ENCODE results near the gene CDH6. TPM values are rescaled to one million over a fixed set of nuclear protein-coding genes. Genes with fewer than 3 reads are reported as not detected.

The CDH6 gene
- total and polyA plus RNA-seq, 2 of the 13 experiments (the other 11 are each of a cell fraction or from before 2014, with no cell fraction given) = not detected

- TF ChIP-seq ZNF713 (CRISPR knock-in tag; IDR thresholded peaks at IDR 0.05) = no peak
- no peak for TF ChIP-seq MBNL3 (CRISPR knock-in tag; conservative IDR thresholded peaks at IDR 0.05)
- TF ChIP-seq ZNF24 (IDR thresholded peaks at IDR 0.05) = no peak
- no peak for TF ChIP-seq ZNF891 (CRISPR knock-in tag; IDR thresholded peaks at IDR 0.05)
- no peak for TF ChIP-seq ZNF710 (CRISPR knock-in tag; IDR thresholded peaks at IDR 0.05; ENCODE audit: borderline replicate concordance)
- no peak for TF ChIP-seq ZFYVE20 (CRISPR knock-in tag; IDR thresholded peaks at IDR 0.05; ENCODE audit: borderline replicate concordance, low read depth)
- TF ChIP-seq NONO (IDR thresholded peaks at IDR 0.05) = no peak
- TF ChIP-seq NONO (CRISPR knock-in tag; conservative IDR thresholded peaks at IDR 0.05) = no peak
- TF ChIP-seq SRSF4 (IDR thresholded peaks at IDR 0.05; ENCODE audit: low read depth, low read length, poor library complexity, severe bottlenecking) = no peak
- TF ChIP-seq ARNT (IDR thresholded peaks at IDR 0.05) = no peak
- TF ChIP-seq, protein P1, sequence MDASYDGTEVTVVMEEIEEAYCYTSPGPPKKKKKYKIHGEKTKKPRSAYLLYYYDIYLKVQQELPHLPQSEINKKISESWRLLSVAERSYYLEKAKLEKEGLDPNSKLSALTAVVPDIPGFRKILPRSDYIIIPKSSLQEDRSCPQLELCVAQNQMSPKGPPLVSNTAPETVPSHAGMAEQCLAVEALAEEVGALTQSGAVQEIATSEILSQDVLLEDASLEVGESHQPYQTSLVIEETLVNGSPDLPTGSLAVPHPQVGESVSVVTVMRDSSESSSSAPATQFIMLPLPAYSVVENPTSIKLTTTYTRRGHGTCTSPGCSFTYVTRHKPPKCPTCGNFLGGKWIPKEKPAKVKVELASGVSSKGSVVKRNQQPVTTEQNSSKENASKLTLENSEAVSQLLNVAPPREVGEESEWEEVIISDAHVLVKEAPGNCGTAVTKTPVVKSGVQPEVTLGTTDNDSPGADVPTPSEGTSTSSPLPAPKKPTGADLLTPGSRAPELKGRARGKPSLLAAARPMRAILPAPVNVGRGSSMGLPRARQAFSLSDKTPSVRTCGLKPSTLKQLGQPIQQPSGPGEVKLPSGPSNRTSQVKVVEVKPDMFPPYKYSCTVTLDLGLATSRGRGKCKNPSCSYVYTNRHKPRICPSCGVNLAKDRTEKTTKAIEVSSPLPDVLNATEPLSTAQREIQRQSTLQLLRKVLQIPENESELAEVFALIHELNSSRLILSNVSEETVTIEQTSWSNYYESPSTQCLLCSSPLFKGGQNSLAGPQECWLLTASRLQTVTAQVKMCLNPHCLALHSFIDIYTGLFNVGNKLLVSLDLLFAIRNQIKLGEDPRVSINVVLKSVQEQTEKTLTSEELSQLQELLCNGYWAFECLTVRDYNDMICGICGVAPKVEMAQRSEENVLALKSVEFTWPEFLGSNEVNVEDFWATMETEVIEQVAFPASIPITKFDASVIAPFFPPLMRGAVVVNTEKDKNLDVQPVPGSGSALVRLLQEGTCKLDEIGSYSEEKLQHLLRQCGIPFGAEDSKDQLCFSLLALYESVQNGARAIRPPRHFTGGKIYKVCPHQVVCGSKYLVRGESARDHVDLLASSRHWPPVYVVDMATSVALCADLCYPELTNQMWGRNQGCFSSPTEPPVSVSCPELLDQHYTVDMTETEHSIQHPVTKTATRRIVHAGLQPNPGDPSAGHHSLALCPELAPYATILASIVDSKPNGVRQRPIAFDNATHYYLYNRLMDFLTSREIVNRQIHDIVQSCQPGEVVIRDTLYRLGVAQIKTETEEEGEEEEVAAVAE (CRISPR knock-in tag; IDR thresholded peaks at IDR 0.05; ENCODE audit: borderline replicate concordance) = no peak
- no peak for TF ChIP-seq RCOR2 (CRISPR knock-in tag; IDR thresholded peaks at IDR 0.05)
- no peak for TF ChIP-seq MATR3 (CRISPR knock-in tag; IDR thresholded peaks at IDR 0.05)
- ChIA-PET CTCF (ENCODE audit: low intra/inter-chr PET ratio, low total read pairs) (no interaction called here), POLR2A (no interaction called here)
- Histone ChIP-seq H2AFZ (ENCODE audit: low read length) (no peak overlapping the region), H3K4me3 (replicated peaks in 1 of 3; ENCODE audit: insufficient read depth in 1 of 3, low read depth in 2 of 3, low read length in 3 of 3) (no peak overlapping the region), H3K4me1 (ENCODE audit: insufficient read depth, low read length) (no peaks in the 10 kb centered on the region), H3K9me3 (ENCODE audit: low read length) (no peaks in the 10 kb centered on the region), H3K4me2 (ENCODE audit: low read depth, low read length) (no peak overlapping the region; the same call in 1 of the 2 replicates), H3K9ac (ENCODE audit: insufficient read depth, low read depth, low read length) (no peak overlapping the region), H3K36me3 (replicated peaks in 1 of 2; ENCODE audit: control insufficient read depth in 1 of 2, insufficient read depth in 2 of 2, low read length in 2 of 2) (no peaks in the 10 kb centered on the region), H3K27ac (ENCODE audit: extremely low read length, insufficient read depth, low read length) (no peak overlapping the region), H4K20me1 (ENCODE audit: insufficient read depth, low read length) (no peaks in the 10 kb centered on the region), H3K79me2 (ENCODE audit: insufficient read depth, low read length) (no peaks in the 10 kb centered on the region), H3K27me3 (ENCODE audit: control insufficient read depth in 1 of 2, insufficient read depth in 2 of 2, low read length in 2 of 2) (peaks cover 4 to 32% of the 10 kb centered on the region in 2 experiments)
- intact Hi-C loops (cut with micrococcal nuclease; ENCODE audit: unreplicated experiment) (no loop called here), in situ Hi-C loops (cut with HindIII; ENCODE audit: extremely low pct_ligation_motif_present, low pct_unique_long_range_greater_than_20kb) (no loop called here)
- 3% methylated on average over 5 of the region's 5 CpGs for WGBS (ENCODE audit: low lambda C conversion rate)
- no peak for FAIRE-seq
- BruUV-seq (replicated peaks) = no TSS peak
- DNase-seq (ENCODE audit: low spot score) = no peak
- ATAC-seq = no peak; the same call in 2 of the 3 replicates
These were observed 1.5 kb downstream of the CDH6 start for GRCh38 chr5:31194892-31195555.
